CD4-positive, alpha-beta T cell treated with Interleukin-1 beta for 1 hour (primary cell): Measurements from ENCODE around the gene SIGLEC7.
"Not testable (repeated sequence)": the region's sequence is repeated elsewhere in the genome, so short reads cannot be mapped to it uniquely, and the experiment has no call there.

Source experiments
- DNase-seq, 2 donors: peaks; one replicate each; pipeline ENCODE4 v3.0.0-alpha.2; 2020 to 2022

The SIGLEC7 gene

GRCh38 chr19:51139299-51140014, 2.6 kb upstream of the SIGLEC7 start:
- DNase-seq: peak in 1 of 2 donors; percentile 21

- DNase-seq: no peak
Observed at GRCh38 chr19:51140441-51140840, 1.7 kb upstream of the SIGLEC7 start.

- no peak for DNase-seq
Observed at GRCh38 chr19:51141181-51141580, 920 bp upstream of the SIGLEC7 start.

DNA sequence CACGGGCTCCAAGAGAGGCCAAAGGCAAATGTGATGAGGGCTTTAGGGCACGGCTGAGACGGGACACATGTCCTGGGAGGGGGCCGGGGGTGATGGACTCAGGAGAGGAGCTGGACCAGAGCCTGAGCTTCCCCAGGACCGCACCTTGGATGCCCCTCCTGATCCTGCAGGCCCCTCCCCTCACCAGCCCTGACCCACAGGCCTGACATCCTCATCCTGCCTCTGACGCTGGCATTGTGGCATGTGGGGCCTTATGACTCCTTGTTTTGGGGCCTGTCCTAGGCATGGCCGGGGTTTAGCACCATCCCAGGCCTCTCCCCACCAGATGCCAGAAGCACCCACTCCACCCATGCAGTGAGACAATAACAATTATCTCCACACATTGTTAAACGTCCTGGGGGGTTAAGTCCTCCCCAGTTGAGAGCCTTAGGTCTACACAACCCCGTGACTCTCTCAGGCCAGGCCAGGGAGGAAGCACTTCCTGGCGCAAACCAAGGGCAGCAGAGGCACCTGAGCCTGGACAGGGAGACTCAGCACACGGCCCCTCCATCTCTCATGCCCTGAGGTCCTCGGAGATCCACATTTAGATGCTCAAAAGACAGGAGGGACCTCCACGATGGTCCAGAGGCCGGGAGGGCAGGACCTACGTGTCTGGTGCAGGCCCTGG, 841 bp downstream of the SIGLEC7 start:
- DNase-seq: not testable (repeated sequence)

DNA sequence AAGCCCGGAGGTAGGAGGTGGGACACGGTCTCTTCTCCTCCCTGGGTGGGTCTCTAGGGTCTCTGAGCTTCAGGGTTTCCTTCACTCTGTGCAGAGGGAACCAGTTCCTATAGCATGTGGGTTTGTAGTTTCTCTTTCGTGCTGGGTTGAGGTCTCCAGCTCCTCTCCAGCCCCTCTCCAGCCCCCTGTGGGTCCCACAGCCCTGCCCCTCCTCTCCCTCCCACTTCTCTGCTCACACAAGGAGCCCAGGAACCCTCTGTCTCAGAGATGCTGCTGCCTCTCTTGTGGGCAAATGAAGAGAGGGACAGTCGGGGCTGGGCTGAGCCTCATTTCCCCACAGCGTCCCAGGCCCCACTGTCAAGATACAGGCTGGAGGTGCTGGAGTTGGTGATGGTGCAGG, 1.4 kb downstream of the SIGLEC7 start:
- DNase-seq: no peak

- no peak for DNase-seq
Observed at GRCh38 chr19:51144482-51145045, 2.5 kb downstream of the SIGLEC7 start.

DNA sequence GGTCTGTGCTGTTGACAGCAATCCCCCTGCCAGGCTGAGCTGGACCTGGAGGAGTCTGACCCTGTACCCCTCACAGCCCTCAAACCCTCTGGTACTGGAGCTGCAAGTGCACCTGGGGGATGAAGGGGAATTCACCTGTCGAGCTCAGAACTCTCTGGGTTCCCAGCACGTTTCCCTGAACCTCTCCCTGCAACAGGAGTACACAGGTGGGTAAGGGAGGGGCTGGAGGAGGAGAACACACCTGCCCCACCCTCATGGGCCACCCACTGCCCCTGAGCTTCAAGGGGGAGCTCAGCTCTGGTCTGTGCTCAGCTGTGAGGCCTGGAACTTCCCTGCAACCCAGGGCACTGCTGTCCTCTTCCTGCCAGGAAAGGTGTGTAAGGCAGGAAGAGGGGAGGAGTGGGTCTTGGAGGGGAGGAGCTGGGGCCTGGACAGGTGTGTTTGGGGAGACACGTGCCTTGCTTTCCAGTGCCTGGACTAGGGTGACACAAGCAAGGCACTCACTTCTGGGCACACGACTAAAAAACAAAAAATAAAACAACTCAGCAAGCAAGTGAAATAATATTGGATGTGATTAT, 3.9 kb downstream of the SIGLEC7 start:
- no peak for DNase-seq

GRCh38 chr19:51146751-51147150, 4.7 kb downstream of the SIGLEC7 start:
- no peak for DNase-seq

DNA sequence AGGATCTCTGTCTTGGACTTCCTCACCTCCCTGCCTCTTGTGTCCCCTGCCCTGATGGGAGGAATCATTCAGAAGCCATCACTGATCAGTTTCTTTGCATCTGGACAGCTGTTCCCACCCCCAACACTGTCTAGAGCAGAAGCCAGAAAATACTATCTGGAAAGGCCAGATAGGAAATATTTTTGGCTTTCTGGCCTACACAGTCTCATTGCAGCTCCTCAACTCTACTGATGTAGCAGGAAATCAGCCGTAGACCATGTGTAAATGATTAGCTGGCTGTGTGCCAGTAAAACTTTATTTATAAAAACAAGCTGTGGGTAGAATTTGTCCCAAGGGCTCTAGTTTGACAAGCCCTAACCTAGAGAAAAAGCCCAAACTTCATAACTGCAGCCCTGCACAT, 5.6 kb downstream of the SIGLEC7 start:
- DNase-seq: no peak

DNA sequence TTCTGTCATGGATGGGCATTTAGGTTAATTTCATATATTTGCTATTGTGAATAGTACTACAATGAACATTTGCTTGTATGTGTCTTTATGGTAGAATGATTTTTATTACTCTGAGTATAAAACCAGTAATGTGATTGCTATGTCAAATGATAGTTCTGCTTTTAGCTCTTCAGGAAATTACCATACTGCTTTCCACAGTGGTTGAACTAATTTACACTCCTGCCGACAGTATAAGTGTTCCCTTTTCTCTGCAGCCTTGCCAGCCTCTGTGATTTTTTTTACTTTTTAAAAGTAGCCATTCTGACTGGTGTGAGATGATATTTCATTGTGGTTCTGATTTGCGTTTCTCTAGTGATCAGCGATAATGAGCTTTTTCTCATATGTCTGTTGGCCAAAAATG, 6.5 kb downstream of the SIGLEC7 start:
- DNase-seq: no peak

DNA sequence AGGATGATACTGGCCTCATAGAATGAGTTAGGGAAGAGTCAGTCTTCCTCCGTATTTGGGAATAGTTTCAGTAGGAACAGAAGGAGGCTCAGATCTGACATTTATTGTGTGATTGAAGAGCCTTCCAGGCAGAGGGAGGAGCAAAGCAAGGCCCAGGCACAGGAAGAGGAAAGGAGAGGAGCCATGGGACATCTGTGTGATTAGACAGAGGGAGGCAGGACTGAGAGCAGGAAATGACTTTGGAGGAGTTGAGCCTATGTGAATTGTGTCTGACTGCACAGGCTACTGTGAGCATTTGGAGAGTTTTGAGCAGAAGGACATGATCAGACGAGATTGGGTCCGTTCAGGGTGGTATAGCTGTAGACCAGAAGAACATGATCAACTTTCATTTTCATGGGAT, 8.5 kb downstream of the SIGLEC7 start:
- DNase-seq: no peak

DNA sequence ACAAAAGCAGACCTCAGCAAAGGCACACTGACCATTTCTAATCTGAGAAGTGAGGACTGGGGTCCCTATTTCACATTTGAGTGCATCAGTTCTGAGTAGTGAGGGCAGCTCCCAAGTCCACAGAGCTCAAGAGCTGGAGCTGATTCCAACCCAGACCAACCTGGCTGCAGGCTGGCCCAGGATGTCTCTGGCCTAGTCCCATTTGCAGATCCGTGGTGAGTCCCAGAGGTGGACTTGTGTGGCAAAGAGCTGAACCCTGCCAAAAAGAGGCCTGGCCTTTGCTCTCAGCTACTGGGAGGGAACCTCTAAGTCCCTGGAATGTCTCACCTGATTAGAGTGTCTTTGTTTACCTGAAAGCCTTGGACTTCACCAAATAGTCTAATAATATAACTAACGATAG, 14.6 kb downstream of the SIGLEC7 start:
- DNase-seq: no peak

GRCh38 chr19:51157265-51157664, 15.2 kb downstream of the SIGLEC7 start:
- DNase-seq: no peak

DNA sequence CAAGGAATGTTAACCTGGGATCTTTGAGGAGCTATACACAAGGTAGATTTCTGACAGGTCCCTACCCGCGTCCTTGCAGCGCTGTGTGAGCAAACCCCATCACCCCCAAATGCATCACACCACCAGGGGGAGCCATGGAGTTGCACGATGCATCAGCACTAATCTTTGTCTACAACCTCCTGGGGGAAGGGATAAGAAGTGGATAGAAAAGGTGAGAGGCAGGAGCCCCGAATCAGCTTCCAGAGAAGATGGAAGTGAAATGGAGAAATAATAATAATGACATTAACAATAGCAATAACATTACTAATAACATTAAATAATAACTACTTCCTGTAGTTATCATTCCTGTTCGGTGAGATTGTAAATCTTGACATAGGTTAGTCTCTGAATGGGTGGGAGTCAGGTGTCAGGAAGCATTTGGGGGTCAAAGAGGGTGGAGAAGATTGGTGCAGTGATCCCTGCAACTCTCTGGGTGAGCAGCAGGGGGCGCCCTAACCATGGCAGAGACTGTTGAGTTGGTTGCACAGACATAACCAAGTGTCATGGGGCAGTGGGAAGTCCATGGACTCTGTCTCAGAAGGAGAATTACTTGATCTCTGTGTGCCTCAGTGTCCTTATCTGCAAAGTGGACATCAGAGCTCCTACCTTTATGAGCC, 16.5 kb downstream of the SIGLEC7 start:
- peak; percentile 64 to 70 for DNase-seq

DNA sequence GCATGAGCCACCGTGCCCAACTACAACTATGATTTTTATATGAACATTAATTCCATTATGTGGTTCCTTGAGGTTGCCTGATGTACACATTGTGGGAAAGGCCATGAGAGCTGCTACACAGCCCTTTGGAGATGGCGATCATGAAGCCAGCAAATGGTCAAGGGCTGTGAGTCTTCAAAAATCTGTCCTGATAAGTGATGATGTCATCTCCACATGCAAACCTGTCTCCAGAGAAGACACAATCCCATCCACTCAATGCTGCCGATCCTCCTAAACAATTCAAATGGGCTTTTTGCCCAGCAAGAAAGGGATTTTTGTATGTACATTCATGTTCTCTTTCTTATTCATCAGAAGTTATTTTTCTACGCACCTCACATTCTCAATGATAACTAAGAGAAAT, 17.6 kb downstream of the SIGLEC7 start:
- DNase-seq: no peak

DNA sequence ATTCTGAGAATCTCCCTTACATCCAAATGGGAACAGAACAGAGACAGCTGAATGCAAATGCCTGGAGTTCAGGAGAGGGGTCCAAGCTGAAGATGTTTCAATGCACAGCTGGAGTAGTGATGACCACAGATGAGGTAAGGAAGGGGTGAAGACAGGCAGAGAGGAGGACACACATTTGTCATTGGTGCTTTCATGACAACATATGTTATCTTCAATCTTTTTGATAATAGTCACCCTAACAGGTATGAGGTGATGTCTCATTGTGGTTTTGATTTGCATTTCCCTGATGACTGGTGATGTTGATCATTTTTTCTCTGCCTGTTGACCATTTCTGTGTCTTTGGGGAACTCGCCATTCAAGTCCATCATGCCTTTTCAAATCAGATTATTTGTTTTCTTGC, 19.2 kb downstream of the SIGLEC7 start:
- no peak for DNase-seq

DNA sequence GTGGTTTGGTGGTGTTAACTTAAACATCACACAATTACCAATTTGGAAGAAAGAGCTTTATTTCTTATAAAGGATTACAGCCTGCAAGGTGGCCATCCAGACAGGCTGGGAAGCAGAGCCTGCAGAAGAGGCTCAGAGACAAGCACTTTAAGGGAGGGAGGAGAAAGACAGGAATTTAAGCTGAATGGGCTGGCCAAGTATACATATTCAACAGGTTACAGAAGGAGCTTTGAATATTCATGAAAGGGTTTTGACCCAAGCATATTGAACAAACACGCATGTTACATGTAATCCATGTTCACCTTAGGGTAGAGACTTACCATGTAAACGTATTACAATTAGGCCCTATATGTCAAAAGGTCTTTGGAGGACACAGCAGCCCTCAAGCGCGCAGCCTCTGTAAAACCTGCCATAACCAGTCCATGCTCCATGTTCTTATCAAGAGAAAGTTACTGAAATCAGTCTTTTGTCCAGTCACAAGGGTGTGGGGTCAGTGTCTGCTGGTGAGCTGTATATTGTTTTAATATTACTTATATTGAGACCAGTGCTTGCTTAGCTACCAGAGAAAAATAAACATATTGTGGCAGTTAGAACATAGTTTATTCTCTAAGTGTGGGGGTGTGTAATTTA, 19.9 kb downstream of the SIGLEC7 start:
- DNase-seq: no peak

- DNase-seq: no peak
Observed at GRCh38 chr19:51163257-51163656, 21.2 kb downstream of the SIGLEC7 start.

GRCh38 chr19:51164215-51164614, 22.1 kb downstream of the SIGLEC7 start:
- DNase-seq: no peak

- peak; percentile 39 to 53 for DNase-seq
Observed at GRCh38 chr19:51166846-51167490, 24.9 kb downstream of the SIGLEC7 start.

- no peak for DNase-seq
Observed at GRCh38 chr19:51168564-51169282, 26.6 kb downstream of the SIGLEC7 start.
